Naive B cell (primary cell): ENCODE results near the gene GALNT13. TPM values are rescaled to one million over a fixed set of nuclear protein-coding genes. Genes with fewer than 3 reads are reported as not detected.

Experiments
- ATAC-seq, 2 donors: fragments of 150-1000 bp; cut with Tn5 transposase; 2 replicates each; pipeline ENCODE4 v1.10.0; 2021; ENCODE audit warnings: low read depth in 2 of 2, mild to moderate bottlenecking in 2 of 2, moderate library complexity in 2 of 2
- DNase-seq: peaks from one replicate; pipeline ENCODE4 v3.0.0; 2022
- H3K27ac Mint-ChIP-seq, 6 donors: one replicate each; pipeline ENCODE4 v1.8.0; 2020 to 2022; ENCODE audit warnings: mild to moderate bottlenecking in 6 of 6, mixed read lengths in 6 of 6, moderate library complexity in 5 of 6, inconsistent platforms in 2 of 6
- H3K27me3 Mint-ChIP-seq, 3 donors: one replicate each; pipeline ENCODE4 v1.8.0; 2021 to 2022; ENCODE audit warnings: mixed read lengths in 3 of 3, mild to moderate bottlenecking in 1 of 3
- H3K36me3 Mint-ChIP-seq, 2 donors: one replicate each; pipeline ENCODE4 v1.8.0; 2020 to 2022; ENCODE audit warnings: mixed read lengths in 2 of 2, inconsistent platforms in 1 of 2, mild to moderate bottlenecking in 1 of 2
- H3K4me1 Mint-ChIP-seq, 3 donors: one replicate each; pipeline ENCODE4 v1.8.0; 2020 to 2022; ENCODE audit warnings: mixed read lengths in 3 of 3, inconsistent platforms in 1 of 3, mild to moderate bottlenecking in 1 of 3, moderate library complexity in 1 of 3
- H3K4me3 Mint-ChIP-seq, 8 donors: one replicate each; pipeline ENCODE4 v1.8.0; 2020 to 2022; ENCODE audit warnings: mild to moderate bottlenecking in 8 of 8, mixed read lengths in 8 of 8, moderate library complexity in 8 of 8, inconsistent platforms in 2 of 8
- H3K9me3 Mint-ChIP-seq, 7 donors: one replicate each; pipeline ENCODE4 v1.8.0; 2020 to 2022; ENCODE audit warnings: mixed read lengths in 7 of 7, mild to moderate bottlenecking in 5 of 7, inconsistent platforms in 2 of 7, moderate library complexity in 1 of 7
- polyA plus RNA-seq, 6 donors: library from polyadenylated mRNA; unstranded; fragments of 300-500 nt; fragmentation: Illumina TruSeq; gene quantifications; one replicate each; pipeline ENCODE4 v1.2.3, GENCODE V29; 2021; ENCODE audit warnings: low read depth in 6 of 6

The GALNT13 gene
- polyA plus RNA-seq, 6 donors from 2014 or later, result not detected

GRCh38 chr2:154484338-154485099 lies 612.8 kb downstream of the GALNT13 start:
- ATAC-seq, result no peak
- H3K4me1 Mint-ChIP-seq, result no peaks in the 10 kb centered on the region
- H3K36me3 Mint-ChIP-seq, result no peaks in the 10 kb centered on the region
- H3K27ac Mint-ChIP-seq, result no peak overlapping the region
- DNase-seq, result no peak
- no peaks in the 10 kb centered on the region for H3K27me3 Mint-ChIP-seq
- H3K4me3 Mint-ChIP-seq, result no peak overlapping the region
- peaks cover 0 to 2% (median 0%) of the 10 kb centered on the region in 7 donors for H3K9me3 Mint-ChIP-seq

- Mint-ChIP-seq H3K4me3 (no peak overlapping the region), H3K9me3 (peaks cover 0 to 14% (median 2%) of the 10 kb centered on the region in 7 donors), H3K36me3 (no peaks in the 10 kb centered on the region)
Observed at GRCh38 chr2:154488801-154489200, 617.1 kb downstream of the GALNT13 start.

GRCh38 chr2:154489266-154489858 lies 617.6 kb downstream of the GALNT13 start:
- no peak overlapping the region for H3K27ac Mint-ChIP-seq
- no peaks in the 10 kb centered on the region for H3K36me3 Mint-ChIP-seq
- no peak for ATAC-seq
- H3K4me3 Mint-ChIP-seq, result no peak overlapping the region
- peaks cover 0 to 14% (median 2%) of the 10 kb centered on the region in 7 donors for H3K9me3 Mint-ChIP-seq
- H3K27me3 Mint-ChIP-seq, result no peaks in the 10 kb centered on the region
- no peaks in the 10 kb centered on the region for H3K4me1 Mint-ChIP-seq
- DNase-seq, result no peak

More at GRCh38 chr2:154488801-154489200, 617.1 kb downstream of the GALNT13 start:
- ATAC-seq, result no peak
- no peaks in the 10 kb centered on the region for H3K4me1 Mint-ChIP-seq
- DNase-seq, result no peak
- no peaks in the 10 kb centered on the region for H3K27me3 Mint-ChIP-seq
- H3K27ac Mint-ChIP-seq, result no peak overlapping the region

DNA sequence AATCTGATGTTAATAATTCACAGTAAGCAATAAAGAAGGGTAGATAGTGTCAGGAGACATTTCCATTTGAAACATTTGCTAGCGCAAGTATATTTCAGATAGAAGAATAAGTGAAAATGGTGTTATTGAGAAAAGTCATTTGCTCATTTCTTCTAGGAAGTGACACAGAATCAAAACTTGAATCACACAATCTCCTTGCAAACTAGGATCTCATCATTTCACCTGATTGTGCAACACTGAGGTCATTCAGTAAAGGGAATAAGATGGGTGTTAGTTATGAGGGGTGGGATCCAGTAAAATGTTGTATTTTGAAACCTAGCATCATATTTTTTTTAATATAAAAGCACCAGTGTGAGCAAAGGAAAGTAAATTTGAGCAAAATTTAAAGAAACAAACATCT lies 618.8 kb downstream of the GALNT13 start:
- H3K36me3 Mint-ChIP-seq, result no peaks in the 10 kb centered on the region
- no peaks in the 10 kb centered on the region for H3K27me3 Mint-ChIP-seq
- no peak overlapping the region for H3K27ac Mint-ChIP-seq
- ATAC-seq (no peak), DNase-seq (no peak)
- H3K4me3 Mint-ChIP-seq, result no peak overlapping the region
- peaks cover 0 to 18% (median 2%) of the 10 kb centered on the region in 7 donors for H3K9me3 Mint-ChIP-seq
- no peaks in the 10 kb centered on the region for H3K4me1 Mint-ChIP-seq

- Mint-ChIP-seq H3K36me3 (no peaks in the 10 kb centered on the region), H3K27ac (no peak overlapping the region)
- no peak for ATAC-seq
Observed at GRCh38 chr2:154495455-154495868, 623.7 kb downstream of the GALNT13 start.

GRCh38 chr2:154497019-154497418 lies 625.3 kb downstream of the GALNT13 start:
- DNase-seq (no peak), ATAC-seq (no peak)
- peaks cover 0 to 9% (median 5%) of the 10 kb centered on the region in 7 donors for H3K9me3 Mint-ChIP-seq
- H3K27me3 Mint-ChIP-seq, result no peaks in the 10 kb centered on the region
- no peak overlapping the region for H3K4me3 Mint-ChIP-seq
- no peak overlapping the region for H3K27ac Mint-ChIP-seq
- H3K36me3 Mint-ChIP-seq, result no peaks in the 10 kb centered on the region
- H3K4me1 Mint-ChIP-seq, result no peaks in the 10 kb centered on the region

More at GRCh38 chr2:154495455-154495868, 623.7 kb downstream of the GALNT13 start:
- no peak overlapping the region for H3K4me3 Mint-ChIP-seq
- DNase-seq, result no peak
- no peaks in the 10 kb centered on the region for H3K27me3 Mint-ChIP-seq
- H3K9me3 Mint-ChIP-seq, result peaks cover 0 to 14% (median 4%) of the 10 kb centered on the region in 7 donors
- H3K4me1 Mint-ChIP-seq, result no peaks in the 10 kb centered on the region
